Stimulated activated CD4-positive, alpha-beta T cell treated with anti-CD3 and anti-CD28 coated beads, TNF-alpha, amount 100 ng/mL, for 1 hour (primary cell): ENCODE data around the gene ETV6.
A peak's percentile ranks its signal among the peaks of the same experiment; 100 is the strongest.
"Not testable (repeated sequence)": the region's sequence is repeated elsewhere in the genome, so short reads cannot be mapped to it uniquely, and the experiment has no call there.

Experiments used
- DNase-seq, 3 donors: peaks; one replicate each; pipeline ENCODE4 v3.0.0-alpha.2; 2020; ENCODE audit warnings: low read depth in 3 of 3, low spot score in 1 of 3

Gene ETV6

DNA sequence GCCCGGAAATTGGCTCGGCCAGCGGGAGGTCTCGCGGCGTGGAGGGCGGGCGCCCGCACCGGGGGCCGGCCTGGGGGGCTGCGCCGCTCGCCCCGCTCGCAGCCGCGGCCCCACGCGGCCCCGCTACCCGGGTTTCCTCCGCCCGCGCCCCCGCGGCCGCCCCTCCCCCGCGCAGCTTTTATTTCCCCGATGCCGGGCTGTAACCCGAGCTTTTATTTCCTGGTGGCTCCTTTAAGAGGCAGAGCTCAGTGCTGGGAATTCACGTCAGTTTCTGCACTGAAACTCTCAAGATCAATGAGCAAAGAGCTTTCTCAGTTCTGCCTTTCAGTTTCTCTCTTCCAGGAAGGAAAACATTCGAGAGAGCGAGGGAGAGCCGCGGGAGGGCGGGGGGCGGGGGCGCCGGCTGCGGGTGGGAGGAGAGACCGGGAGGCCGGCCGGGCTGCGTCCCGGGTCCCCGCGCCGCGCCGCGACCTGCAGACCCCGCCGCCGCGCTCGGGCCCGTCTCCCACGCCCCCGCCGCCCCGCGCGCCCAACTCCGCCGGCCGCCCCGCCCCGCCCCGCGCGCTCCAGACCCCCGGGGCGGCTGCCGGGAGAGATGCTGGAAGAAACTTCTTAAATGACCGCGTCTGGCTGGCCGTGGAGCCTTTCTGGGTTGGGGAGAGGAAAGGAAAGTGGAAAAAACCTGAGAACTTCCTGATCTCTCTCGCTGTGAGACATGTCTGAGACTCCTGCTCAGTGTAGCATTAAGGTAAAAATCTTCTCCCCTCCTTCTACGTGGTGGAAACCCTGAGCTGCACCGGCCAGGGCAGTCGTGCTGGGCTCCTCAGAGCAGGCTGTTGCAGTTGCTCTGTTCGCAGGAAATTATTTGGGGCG lies at the start of gene ETV6:
Gene ETV6 (plus strand): TSS at position 262 of the 873 bp plus-strand sequence. CDS start 454 bp downstream, at position 716.
- peak; percentile 21 to 72 (median 23) for DNase-seq

DNA sequence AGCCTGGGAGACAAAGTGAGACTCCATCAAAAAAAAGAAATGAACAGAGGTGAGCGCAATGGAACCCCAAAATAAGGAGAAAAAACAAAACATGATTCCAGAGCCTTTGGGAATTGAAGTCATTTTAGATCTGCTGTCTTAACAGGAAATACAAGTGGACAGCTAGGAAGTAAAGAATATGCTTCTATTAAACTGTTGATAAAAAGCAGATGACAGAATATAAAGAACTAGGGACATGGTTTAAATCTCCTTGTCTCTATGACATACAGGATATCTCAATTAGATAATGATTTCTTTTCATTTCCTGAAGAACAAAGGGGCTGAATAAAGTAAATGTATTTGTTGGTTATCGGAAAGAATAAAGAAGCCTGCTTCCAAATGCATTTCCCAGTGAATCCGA lies 49.3 kb upstream of the ETV6 start:
- no peak for DNase-seq

DNA sequence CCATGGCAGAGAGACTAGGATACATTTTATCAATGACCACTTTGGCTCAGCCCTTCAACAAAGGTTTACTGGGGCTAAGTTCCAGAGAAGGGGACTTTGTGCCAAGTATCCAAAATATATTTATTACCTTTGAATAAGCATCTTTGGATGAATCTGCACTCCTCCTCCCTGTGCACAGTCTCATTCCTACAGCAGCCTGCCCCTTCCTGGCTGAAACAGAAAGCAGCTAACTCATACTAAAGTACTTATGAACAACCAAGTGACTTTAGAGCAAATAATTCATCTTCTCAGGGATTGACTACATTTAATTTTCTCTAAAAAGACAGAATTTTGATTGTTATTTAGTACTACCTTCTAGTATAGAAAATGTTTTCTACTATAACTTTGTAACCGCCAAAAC lies 47.8 kb upstream of the ETV6 start:
- DNase-seq: no peak

DNA sequence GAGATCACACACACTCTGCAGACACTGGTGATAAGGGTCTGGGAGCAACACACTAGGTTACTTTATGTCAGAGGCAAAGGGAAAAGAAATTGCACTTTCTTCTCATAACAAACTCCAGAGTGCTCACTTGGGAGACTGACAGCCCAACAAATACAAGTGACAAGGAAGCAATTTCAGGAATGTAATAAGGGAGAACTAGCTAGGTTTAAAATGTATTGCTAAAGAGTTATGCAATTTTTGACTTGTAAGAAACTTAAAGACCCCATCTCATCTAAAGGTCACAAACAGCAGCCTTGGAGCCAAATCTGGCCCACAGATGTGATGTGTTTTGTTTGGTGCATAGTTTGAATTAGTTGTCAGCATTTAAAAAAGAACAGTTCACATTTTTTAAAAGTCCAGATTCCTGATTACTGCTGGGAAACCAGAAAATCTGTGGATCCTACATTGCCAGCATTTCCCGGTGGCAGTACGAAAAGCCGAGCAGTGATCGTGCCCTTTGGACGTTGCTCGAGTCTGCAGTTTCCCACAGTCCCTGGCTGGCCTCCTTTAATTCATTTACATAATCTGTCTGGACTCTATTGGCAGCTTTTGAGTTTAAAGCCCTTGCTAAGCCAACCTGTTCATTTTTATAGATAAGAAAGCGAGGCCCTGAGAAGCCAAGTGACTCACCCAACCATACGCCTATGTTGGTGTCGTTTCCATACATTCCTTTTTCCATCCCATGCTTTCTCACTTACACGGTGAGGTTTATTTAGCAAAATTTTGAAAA lies 42.0 kb upstream of the ETV6 start:
- no peak for DNase-seq

DNA sequence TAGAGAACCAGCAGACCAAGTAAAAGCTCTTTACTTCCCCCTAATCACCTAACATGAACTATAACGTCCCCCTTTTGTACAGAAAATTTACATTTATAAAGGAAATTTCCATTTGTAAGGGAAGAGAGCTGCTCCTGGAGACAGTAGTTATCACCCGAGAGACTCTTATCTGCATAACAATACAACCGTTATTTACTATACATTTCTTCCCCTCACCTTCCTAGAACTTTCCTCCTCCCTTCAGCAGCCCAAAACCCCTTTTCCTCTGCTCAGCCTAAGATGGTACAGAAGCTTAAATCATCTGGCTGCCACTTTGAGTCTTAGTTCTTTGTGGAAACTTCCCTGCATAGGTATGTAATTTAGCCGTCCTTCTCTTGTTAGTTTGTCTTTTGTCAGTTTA lies 40.4 kb upstream of the ETV6 start:
- DNase-seq: no peak

DNA sequence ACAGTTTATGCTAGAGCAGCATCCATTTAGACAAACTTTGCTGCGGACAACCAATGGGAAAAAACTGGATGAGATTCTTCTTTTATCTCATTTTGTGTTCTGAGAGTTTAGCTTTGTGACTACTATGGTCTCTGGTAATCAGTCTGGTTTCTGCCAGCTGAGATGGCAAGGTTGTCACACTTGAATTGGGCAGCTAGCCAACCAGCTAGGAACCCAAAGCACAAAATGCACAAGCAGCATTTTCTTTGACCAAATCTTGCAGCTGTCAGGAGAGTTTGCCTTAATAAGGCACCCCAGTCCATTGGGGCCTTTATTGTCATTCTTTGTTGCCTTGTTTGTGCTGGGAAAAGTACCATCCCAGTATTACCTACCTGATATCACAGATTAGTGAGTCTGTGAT lies 34.0 kb upstream of the ETV6 start:
- DNase-seq: no peak

DNA sequence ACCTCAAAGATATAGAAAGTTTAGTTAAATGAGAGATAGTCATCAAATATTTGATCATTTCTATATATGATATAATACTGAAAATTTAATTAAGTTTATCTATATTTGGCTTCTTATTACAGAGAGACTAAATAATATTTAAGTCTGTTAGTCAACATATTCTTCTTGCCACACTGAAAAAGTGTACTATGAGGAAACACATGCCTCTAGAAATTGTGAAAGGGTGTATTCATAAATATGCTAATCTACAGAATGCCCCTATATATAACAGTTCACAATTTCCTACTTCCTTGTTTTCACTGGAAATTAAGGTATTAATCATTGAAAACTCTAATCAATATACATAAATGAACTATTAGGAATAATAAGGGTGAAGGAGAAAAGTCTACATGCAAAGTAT lies 31.4 kb upstream of the ETV6 start:
- DNase-seq: no peak

DNA sequence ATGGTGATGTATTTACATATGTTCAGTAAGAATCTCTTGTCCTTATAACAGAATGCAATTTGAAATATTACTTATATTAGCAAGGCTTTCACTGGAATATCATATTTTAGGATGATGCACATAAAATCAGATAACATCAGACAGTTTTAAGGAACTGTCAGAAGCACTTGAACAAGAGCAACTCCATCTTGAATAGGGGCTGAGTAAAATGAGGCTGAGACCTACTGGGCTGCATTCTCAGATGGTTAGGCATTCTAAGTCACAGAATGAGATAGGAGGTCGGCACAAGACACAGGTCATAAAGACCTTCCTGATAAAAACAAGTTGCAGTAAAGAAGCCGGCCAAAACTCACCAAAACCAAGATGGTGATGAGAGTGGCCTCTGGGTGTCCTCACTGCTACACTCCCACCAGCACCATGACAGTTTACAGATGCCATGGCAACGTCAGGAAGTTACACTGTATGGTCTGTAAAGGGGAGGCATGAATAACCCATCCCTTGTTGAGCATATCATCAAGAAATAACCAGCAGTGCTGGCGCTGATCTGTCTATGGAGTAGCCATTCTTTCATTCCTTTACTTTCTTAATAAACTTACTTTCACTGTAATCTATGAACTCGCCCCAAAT lies 27.6 kb upstream of the ETV6 start:
- DNase-seq: peak in 1 of 3 donors; percentile 10

DNA sequence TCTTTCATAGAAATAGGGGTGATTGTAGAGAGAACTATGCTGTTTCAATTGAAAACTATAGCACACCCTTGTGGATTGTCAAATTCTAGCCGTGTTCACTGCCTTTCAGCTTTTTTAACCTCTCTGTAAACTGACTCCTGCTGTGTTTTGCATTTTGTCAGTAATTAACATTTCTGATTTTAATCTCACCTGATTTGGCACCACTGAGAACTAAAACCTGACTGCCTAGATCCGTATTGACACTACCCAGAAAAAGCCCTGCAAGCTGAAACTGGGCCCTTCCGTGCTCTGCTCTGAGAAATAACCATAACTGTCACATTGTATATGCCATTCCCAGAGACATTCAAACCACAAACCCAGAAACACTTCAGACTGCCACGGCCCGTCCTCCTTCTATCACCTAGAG lies 26.6 kb upstream of the ETV6 start:
- no peak for DNase-seq

DNA sequence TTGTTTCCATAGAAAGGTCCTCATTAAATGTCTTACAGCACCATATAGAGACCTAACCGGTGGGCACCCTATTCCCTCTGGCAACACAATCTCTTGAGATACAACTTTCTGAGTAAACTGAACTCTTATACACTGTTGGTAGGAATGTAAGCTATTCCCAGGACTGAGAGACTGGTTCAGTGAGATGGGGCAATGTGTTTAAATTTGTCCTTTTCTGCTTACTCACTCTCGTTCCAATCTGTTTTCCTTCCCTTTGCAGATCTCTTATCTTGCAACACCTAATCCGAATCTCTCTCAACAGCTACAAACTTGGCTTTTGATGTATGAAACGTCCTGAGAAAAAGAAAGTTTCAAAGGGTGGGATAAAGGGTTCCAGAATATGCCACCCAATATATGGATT lies 26.1 kb upstream of the ETV6 start:
- no peak for DNase-seq

DNA sequence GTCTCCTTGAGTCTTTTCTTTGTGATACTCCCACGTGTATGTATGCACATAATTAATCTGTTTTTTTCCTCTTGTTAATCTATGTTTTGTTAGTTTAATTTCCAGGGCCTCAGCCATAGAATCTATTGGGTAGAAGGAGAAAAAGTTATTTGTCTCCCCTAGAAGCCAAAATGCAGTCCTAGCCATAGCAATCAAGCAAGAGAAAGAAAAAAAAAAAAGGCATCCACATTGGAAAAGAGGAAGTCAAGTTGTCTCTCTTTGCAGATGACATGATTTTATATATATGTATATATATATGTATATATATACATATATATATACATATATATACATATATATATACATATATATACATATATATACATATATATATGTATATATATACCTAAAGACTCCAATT lies 25.4 kb upstream of the ETV6 start:
- no peak for DNase-seq

DNA sequence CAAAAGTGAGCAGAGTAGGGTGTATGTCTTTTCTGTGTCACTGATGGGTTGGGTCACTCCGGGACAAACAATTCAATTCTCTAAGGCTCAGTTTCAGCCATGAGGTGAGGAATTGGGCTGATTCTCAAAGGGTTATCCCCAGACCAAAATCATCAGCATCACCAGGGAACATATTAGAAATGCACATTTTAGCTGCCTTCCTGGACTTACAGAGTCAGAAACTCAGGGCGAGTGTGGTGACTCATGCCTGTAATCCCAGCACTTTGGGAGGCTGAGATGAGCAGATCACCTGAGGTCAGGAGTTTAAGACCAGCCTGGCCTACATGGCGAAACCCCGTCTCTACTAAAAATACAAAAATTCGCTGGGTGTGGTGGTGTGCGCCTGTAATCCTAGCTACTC lies 21.8 kb upstream of the ETV6 start:
- DNase-seq: not testable (repeated sequence)

DNA sequence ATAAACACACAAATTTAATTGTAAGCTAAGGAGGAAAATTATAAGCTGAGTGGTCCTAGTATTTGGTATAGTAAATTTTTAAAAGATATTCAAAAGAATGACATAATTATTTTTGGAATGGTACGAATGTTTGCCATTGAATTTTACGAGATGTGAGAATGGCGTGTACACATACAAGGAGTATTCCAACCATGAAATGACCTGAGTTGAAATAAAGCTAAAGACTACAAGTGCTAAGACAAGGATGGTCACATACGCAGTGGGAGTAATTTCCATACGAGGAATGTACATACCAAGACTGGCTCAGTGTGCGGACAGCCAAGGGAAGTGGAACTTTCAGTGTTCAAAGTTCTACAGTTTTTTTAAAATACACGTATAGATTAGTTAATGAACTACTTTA lies 21.1 kb upstream of the ETV6 start:
- DNase-seq: no peak

DNA sequence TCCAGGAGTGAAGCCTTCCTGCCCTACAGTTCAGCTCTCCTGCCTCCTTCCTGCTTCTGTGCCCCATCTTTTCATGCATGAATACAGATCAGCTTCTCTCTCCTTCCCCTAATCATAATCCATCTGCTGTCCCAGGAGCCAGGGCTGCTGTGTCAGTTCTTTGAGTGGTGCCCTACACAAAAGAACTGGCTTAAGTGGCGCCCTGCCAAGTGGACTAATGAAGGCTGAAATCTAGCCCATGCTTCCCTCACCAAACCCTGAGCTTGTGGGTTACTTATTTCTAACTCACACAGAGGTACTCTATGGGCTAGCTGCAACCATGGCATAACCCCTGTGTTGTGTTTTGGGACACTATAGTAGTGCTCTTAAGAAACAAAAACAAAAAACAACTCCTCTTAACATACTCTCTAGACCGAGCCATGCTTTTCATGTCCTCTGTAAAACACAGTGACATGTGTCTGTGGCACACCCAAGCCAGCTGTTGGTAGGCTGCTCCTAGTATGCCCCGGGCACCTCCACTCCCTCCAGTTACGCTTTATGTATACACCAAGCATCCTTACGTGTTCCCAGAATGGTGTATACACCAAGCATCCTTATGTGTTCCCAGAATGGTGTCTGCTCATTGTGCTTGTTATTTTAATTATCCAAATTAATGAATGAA lies 19.3 kb upstream of the ETV6 start:
- no peak for DNase-seq

DNA sequence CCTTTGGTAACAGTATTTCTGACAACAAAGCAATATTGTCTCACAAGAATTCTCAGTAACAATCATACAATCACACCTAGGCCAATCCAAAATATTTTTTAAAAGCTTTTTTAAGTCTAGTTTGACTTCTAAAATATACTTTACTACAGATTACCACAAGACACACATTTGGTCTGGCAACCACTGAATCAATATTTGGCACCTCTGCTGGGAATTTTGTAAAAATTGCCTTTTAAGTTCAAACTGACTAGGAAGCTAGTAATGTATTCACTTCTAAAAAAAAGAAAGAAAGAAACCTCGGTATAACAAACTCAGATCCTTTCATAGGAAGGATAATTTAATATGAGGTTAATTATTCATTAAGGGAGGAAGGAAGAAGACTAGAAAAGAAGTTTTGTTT lies 18.2 kb upstream of the ETV6 start:
- DNase-seq: no peak

DNA sequence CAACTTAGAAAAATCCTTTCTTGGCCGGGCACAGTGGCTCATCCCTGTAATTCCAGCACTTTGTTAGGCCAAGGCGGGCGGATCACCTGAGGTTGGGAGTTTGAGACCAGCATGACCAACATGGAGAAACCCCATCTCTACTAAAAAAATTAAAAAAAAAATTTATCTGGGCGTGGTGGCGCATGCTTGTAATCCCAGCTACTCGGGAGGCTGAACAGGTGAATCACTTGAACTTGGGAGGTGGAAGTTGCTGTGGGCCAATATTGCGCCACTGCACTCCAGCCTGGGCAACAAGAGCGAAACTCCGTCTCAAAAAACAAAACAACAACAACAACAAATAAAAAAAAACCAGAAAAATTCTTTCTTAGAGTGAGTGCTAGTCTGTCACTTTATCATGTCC lies 17.6 kb upstream of the ETV6 start:
- not testable (repeated sequence) for DNase-seq

DNA sequence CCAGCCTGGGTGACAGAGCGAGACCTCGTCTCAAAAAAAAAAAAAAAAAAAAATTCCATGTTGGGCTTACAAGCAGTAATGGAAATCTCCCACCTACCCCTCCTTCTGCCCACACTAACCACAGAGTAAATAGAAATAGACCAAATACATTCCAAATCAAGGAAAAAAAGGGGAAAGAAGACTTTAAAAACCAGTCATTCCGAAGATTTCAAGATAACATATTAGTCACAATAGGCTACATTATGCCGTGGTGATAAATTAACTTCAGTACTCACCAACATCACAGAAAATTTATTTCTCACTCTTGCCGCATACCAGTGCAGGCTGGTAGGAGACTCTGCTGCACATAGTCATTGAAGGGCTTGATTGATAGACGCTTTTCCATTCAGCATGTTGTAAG lies 15.5 kb upstream of the ETV6 start:
- no peak for DNase-seq

DNA sequence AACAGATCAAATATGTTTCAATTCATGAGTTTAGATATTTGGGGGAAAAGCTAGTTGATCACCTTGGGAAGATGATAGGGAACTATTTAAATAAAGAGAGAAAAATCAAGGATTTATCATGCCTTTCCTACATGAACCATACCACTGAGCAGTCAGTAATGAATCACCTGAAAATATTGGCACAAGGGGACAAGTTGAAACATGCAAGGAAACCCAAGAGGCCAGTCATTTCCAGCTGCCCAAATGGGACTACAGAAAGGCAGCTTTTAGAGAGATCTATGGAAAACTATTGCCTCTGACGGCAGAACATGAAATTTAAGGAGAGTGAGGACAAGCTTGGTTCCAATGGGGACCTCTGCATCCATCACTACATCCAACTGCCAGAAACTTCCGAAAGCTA lies 14.1 kb upstream of the ETV6 start:
- DNase-seq: no peak

DNA sequence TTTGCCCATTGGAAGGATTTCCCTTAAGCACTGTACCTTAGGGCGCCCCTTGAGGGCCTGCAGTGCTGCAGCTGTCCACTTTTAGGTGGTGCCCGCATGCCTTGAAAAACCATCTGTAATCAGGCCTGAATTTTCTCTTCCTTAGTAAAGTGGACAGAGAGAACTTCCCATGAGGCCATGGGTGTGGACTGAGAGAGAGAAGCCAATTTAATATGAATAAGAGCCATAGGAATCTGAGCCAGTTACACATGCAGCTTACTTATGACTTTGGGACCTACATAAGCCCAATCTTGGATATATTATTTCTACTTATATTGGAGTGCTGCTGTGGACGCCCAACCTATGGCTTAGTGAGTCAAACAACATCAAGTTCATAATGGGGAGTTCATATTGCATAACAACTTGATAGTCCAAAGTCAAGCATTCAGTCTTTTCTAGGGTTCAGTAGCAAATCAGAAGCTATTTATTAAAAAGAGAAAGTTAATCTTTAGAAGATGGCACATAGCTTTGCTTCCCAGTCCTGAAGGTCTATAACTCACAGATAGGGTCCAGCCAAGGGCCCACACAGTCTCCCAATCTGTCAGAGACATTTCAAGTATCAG lies 11.1 kb upstream of the ETV6 start:
- no peak for DNase-seq

DNA sequence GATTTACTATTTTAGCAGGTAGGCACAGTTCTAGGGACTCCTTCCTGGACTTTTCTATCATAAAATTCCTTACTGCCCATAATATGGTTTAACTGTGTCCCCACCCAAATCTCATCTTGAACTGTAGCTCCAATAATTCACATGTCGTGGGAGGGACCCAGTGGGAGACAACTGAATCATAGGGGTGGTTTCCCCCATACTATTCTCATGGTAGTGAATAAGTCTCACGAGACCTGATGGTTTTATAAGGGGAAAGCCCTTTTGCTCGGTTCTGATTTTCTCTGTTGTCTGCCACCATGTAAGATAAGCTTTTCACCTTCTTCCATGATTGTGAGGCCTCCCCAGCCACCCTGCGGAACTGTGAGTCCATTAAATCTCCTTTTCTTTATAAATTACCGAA lies 10.0 kb upstream of the ETV6 start:
- no peak for DNase-seq

DNA sequence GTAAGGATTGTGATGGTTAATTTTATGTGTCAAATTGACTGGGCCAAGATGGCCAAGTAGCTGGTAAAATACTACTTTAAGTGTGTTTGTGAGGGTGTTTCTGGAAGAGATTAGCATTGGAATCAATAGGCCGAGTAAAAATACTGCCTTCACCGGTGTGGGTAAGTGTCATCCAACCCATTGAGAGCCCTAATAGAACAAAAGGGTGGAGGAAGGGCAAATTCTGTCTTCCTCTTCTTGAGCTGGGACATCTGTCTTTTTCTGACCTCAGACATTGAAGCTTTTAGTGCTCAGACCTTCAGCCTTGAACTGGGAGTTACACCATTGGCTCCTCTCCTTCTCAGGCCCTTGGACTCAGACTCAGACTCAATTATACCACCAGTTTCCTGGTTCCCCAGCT lies 8.0 kb upstream of the ETV6 start:
- DNase-seq: no peak
